Liver (tissue), 9 donors: ENCODE results near the gene CHD1. TPM values are rescaled to one million over a fixed set of nuclear protein-coding genes. Genes with fewer than 3 reads are reported as not detected.

Source experiments
- DNase-seq: peaks from one replicate; pipeline ENCODE4 v3.0.0-alpha.2; 2017; ENCODE audit warnings: low spot score
- H3K27ac ChIP-seq, 2 donors: one replicate each; pipeline ENCODE4 v1.7.0; 2013; ENCODE audit warnings: inconsistent platforms in 2 of 2, low read length in 2 of 2, control low read depth in 1 of 2, low read depth in 1 of 2, mild to moderate bottlenecking in 1 of 2
- H3K27me3 ChIP-seq, 4 donors: one replicate each; pipeline versions ENCODE4 v1.6.1 to v1.7.0; 2013; ENCODE audit warnings: low read length in 3 of 4, inconsistent platforms in 1 of 4, mild to moderate bottlenecking in 1 of 4, moderate library complexity in 1 of 4; ENCODE audit not compliant: control insufficient read depth in 4 of 4, insufficient read depth in 4 of 4
- H3K36me3 ChIP-seq, 4 donors: one replicate each; pipeline versions ENCODE4 v1.6.1 to v1.7.0; 2013; ENCODE audit warnings: low read length in 3 of 4, mild to moderate bottlenecking in 3 of 4, low read depth in 1 of 4, moderate library complexity in 1 of 4; ENCODE audit not compliant: control insufficient read depth in 4 of 4, insufficient read depth in 3 of 4
- H3K4me1 ChIP-seq, 4 donors: one replicate each; pipeline versions ENCODE4 v1.6.1 to v1.7.0; 2013; ENCODE audit warnings: low read length in 3 of 4, mild to moderate bottlenecking in 3 of 4, moderate library complexity in 1 of 4; ENCODE audit not compliant: control insufficient read depth in 4 of 4, insufficient read depth in 4 of 4
- H3K4me3 ChIP-seq, 3 donors: one replicate each; pipeline versions ENCODE4 v1.6.1 to v1.7.0; 2013; ENCODE audit warnings: low read length in 3 of 3, control low read depth in 1 of 3, low read depth in 1 of 3, mild to moderate bottlenecking in 1 of 3
- H3K9ac ChIP-seq, 2 donors: one replicate each; pipeline ENCODE4 v1.7.0; 2013; ENCODE audit warnings: low read length in 2 of 2, mild to moderate bottlenecking in 2 of 2, moderate library complexity in 2 of 2, control low read depth in 1 of 2, low read depth in 1 of 2
- H3K9me3 ChIP-seq, 4 donors: one replicate each; pipeline versions ENCODE4 v1.6.1 to v1.7.0; 2013; ENCODE audit warnings: low read length in 3 of 4; ENCODE audit not compliant: control insufficient read depth in 4 of 4
- FOXA1 ChIP-seq: IDR thresholded peaks from 2 replicates; pipeline ENCODE4 v1.6.1; 2016; ENCODE audit warnings: antibody characterized with exemption
- FOXA2 ChIP-seq: IDR thresholded peaks from 2 replicates; pipeline ENCODE4 v1.6.1; 2016; ENCODE audit warnings: antibody characterized with exemption
- HNF4G ChIP-seq: IDR thresholded peaks from 2 replicates; pipeline ENCODE4 v1.6.1; 2016; ENCODE audit warnings: antibody characterized with exemption
- NR2F2 ChIP-seq: IDR thresholded peaks from 2 replicates; pipeline ENCODE4 v1.6.1; 2016; ENCODE audit warnings: antibody characterized with exemption
- RAD21 ChIP-seq, 2 donors: IDR thresholded peaks; 2 replicates each; pipeline ENCODE4 v1.6.1; 2016; ENCODE audit warnings: antibody characterized with exemption in 2 of 2, mild to moderate bottlenecking in 2 of 2
- SP1 ChIP-seq: IDR thresholded peaks from 2 replicates; pipeline ENCODE4 v1.6.1; 2018; ENCODE audit warnings: antibody characterized with exemption, mild to moderate bottlenecking
- TAF1 ChIP-seq: conservative IDR thresholded peaks from 2 replicates; pipeline ENCODE4 v1.6.1; 2016; ENCODE audit warnings: antibody characterized with exemption, mild to moderate bottlenecking
- WGBS: extraction: QIAGEN DNeasy Blood & Tissue Kit; methylation state at CpG from one replicate; pipeline ENCODE4 v1.1.7; 2013; 5-methylcytosine and 5-hydroxymethylcytosine counted together
- polyA plus RNA-seq, 2 donors: library from polyadenylated mRNA; stranded (reverse) in 1 of 2; unstranded in 1 of 2; fragments of 200-250 nt in 1 of 2; fragments of >200 nt in 1 of 2; fragmentation: Nextera tagmentation in 1 of 2; extraction: Ambion mirVana in 1 of 2; gene quantifications; one replicate each; pipeline versions ENCODE4 v1.2.1 to v1.2.3, GENCODE V29; 2013 to 2015
- total RNA-seq, 2 donors: library from RNA; depleted of rRNA; stranded (reverse); fragments of >200 nt; gene quantifications; one replicate each; pipeline ENCODE4 v1.2.3, GENCODE V29; 2014
- TF ChIP-seq, protein P1 (sequence below): IDR thresholded peaks from 2 replicates; pipeline ENCODE4 v1.6.1; 2016; ENCODE audit warnings: antibody characterized with exemption
- TF ChIP-seq, protein P2 (sequence below): fragments of 150-350 bp; IDR thresholded peaks from 2 replicates; pipeline ENCODE4 v1.5.1; 2017; ENCODE audit warnings: improper control_type of control experiment, low read depth, low read length; ENCODE audit not compliant: missing input control
- TF ChIP-seq, protein P3 (sequence below): IDR thresholded peaks from 2 replicates; pipeline ENCODE4 v1.6.1; 2016; ENCODE audit warnings: antibody characterized with exemption
- donor health status: healthy.
- donor health status: healthy.
- donor health status: healthy.
- donor health status: healthy.
- donor health status: healthy.

CHD1 gene
- total and polyA plus RNA-seq, 4 donors, result 5.1 to 44.8 (median 25.4) TPM

DNA sequence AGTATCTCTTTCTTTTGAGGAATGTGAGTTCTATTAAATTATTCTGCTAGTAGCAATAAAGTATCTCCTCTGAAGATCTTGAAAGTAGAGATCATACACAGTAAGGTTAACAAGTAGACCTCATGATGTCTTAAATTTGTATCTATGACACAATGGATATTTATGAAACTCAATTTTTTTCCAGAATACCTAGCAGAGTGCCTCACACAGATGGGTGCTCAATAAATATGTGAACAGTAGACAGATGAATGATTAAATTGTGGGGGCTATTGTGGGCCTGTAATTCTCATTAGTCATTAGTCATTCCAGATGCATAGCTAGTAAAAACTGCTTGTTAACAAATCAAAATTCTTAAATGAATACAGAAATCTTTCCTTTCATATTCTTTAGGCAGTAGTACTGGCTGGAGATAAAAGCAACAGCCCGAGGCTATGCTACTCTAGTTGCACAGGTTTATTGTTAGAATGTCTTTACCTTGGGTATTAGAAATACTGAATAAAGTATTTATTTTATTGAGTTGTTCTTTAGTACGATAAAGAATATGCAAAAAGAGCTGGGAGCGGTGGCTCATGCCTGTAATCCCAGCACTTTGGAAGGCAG, 22.0 kb downstream of the CHD1 start:
- H3K27ac ChIP-seq, result no peak overlapping the region
- H3K27me3 ChIP-seq, result no peaks in the 10 kb centered on the region
- 90% methylated on average over 3 of the region's 3 CpGs for WGBS
- H3K36me3 ChIP-seq, result peaks cover 2 to 18% (median 13%) of the 10 kb centered on the region in 4 donors
- no peaks in the 10 kb centered on the region for H3K4me1 ChIP-seq
- no peak overlapping the region for H3K4me3 ChIP-seq
- TF ChIP-seq HNF4G (no peak), NR2F2 (no peak), FOXA1 (no peak), TAF1 (no peak), FOXA2 (no peak)
- TF ChIP-seq, protein P1, sequence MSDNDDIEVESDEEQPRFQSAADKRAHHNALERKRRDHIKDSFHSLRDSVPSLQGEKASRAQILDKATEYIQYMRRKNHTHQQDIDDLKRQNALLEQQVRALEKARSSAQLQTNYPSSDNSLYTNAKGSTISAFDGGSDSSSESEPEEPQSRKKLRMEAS, result no peak
- TF ChIP-seq, protein P2, sequence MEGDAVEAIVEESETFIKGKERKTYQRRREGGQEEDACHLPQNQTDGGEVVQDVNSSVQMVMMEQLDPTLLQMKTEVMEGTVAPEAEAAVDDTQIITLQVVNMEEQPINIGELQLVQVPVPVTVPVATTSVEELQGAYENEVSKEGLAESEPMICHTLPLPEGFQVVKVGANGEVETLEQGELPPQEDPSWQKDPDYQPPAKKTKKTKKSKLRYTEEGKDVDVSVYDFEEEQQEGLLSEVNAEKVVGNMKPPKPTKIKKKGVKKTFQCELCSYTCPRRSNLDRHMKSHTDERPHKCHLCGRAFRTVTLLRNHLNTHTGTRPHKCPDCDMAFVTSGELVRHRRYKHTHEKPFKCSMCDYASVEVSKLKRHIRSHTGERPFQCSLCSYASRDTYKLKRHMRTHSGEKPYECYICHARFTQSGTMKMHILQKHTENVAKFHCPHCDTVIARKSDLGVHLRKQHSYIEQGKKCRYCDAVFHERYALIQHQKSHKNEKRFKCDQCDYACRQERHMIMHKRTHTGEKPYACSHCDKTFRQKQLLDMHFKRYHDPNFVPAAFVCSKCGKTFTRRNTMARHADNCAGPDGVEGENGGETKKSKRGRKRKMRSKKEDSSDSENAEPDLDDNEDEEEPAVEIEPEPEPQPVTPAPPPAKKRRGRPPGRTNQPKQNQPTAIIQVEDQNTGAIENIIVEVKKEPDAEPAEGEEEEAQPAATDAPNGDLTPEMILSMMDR, result no peak
- no peaks in the 10 kb centered on the region for H3K9me3 ChIP-seq
- H3K9ac ChIP-seq, result no peak overlapping the region
- DNase-seq, result no peak

DNA sequence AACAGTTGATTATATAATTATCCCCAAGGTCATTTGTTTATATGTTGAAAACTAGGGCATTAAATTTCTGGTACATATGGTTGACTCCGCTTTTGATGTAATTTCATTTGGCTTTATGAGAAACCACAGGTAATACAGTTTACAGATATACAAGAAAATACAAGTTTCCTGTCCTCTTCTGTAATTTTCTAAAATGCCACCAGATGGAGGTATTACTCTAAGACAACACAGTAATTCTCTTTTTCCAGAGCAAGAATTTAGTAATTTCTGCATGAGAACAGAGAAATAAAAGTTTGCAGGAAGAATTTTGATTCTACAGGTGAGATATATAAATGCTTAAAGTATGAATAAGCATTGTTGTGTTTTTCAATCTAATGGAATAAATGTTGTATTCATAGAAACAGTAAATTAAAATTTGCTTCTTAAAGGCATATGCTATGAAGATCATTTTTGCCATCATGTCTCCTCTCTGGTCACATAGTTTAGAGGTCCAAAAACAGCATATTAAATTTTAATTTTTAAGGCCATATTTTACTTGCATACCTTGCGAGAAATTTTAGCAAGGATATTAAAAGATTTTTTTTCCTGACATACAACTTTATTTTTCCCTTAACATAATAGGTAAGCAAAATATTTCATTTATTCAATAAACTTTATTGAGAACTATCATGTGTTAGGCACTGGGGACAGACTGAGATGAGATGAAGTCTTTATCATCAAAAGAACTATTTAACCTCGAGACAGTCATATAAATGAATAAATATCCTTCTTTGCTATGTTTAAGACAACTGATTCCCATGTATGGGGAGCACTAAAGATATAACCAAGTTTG, 22.7 kb downstream of the CHD1 start:
- 81% methylated on average over 3 of the region's 3 CpGs for WGBS
- no peaks in the 10 kb centered on the region for H3K9me3 ChIP-seq
- H3K4me3 ChIP-seq, result no peak overlapping the region
- TF ChIP-seq SP1 (no peak), RAD21 (IDR thresholded peaks at IDR 0.05) (peak; percentile 94)
- TF ChIP-seq, protein P2, result peak; percentile 79
- no peaks in the 10 kb centered on the region for H3K4me1 ChIP-seq
- no peak for DNase-seq
- no peak overlapping the region for H3K9ac ChIP-seq
- no peaks in the 10 kb centered on the region for H3K27me3 ChIP-seq
- peaks cover 2 to 23% (median 18%) of the 10 kb centered on the region in 4 donors for H3K36me3 ChIP-seq
- H3K27ac ChIP-seq, result no peak overlapping the region

DNA sequence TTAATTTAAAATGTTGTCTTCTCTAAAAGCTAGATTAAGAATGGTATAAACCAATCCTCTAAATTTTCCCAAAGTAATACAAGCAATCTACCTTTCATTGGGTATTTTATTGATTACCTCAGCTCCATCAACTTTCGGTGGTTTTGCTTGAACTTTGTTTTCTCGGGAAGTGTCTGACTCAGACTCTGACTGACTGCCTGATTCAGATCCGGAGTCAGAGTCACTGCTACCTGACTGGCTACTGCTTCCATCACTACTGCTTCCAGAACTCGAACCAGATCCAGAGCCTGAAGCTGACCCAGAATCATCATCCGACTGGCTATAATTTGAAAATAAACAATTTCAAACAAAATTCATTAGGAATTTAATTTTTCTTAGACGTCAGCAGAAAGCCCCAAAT, 24.0 kb downstream of the CHD1 start:
- TF ChIP-seq, protein P3, sequence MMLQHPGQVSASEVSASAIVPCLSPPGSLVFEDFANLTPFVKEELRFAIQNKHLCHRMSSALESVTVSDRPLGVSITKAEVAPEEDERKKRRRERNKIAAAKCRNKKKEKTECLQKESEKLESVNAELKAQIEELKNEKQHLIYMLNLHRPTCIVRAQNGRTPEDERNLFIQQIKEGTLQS, result no peak
- no peak overlapping the region for H3K27ac ChIP-seq
- H3K9me3 ChIP-seq, result no peaks in the 10 kb centered on the region
- no peaks in the 10 kb centered on the region for H3K4me1 ChIP-seq
- no peak overlapping the region for H3K4me3 ChIP-seq
- H3K27me3 ChIP-seq, result no peaks in the 10 kb centered on the region
- 68% methylated on average over 6 of the region's 6 CpGs for WGBS
- no peak for DNase-seq
- H3K36me3 ChIP-seq, result peaks cover 9 to 34% (median 29%) of the 10 kb centered on the region in 4 donors
- peak overlapping the region in 1 of 2 donors; percentile 22 for H3K9ac ChIP-seq
